AG10803 (cell line): ENCODE data around the gene CAMK1G.

Experiments
- DNase-seq: peaks from one replicate; pipeline ENCODE4 v3.0.0; 2010; ENCODE audit warnings: low read depth
- H3K4me3 ChIP-seq: 2 replicates; pipeline ENCODE4 v1.5.1; 2011; ENCODE audit warnings: mild to moderate bottlenecking, low read length, control low read depth
- CTCF ChIP-seq: conservative IDR thresholded peaks from 2 replicates; pipeline ENCODE4 v1.5.1; 2011; ENCODE audit warnings: mild to moderate bottlenecking, low read length, control low read depth, inconsistent platforms

CAMK1G gene

GRCh38 chr1:209657140-209657879 lies 73.8 kb downstream of the CAMK1G start:
- no peak for TF ChIP-seq CTCF
- DNase-seq: peak; percentile 79
- H3K4me3 ChIP-seq: no peak overlapping the region

- no peak overlapping the region for H3K4me3 ChIP-seq
- no peak for DNase-seq
- TF ChIP-seq CTCF: no peak
These were observed 74.4 kb downstream of the CAMK1G start for GRCh38 chr1:209657918-209658317.

DNA sequence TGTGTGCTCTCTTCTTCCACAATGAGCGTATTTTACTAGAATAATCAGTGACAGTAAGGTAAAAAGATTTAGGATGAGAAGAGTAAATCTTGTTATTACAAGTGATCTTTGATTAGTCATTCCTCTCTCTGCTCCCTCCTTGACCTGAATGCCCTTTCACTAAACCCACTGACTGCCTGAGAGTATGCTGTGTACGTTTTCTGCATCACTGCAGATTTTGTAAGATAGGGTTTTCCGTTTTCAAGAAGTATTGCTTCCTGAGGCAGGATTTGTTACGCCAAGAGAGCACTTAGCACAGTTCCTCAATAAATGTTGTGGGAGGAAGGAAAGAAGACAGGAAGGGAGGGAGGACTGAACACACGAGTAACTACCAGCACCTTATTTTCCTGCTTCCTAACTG lies 76.4 kb downstream of the CAMK1G start:
- peak; percentile 20 for DNase-seq
- TF ChIP-seq CTCF: no peak
- H3K4me3 ChIP-seq: no peak overlapping the region

DNA sequence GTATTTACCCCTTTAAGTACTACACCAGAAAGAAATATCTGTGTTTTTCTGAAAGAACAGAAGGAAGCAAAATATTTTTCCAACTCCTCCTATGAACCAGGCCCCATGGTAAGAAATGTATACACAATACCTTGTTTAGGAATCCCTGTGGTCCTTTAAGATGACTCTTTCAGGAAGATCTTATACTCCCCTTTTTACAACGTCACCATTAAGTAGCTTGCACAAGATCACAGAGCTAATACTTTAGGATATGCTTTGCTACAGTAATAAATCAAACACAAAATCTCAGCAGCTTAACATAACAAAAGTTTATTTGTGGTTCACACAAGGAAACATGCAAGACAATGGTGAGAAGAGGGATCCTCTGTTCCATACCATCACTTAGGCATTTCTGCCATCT lies 77.6 kb downstream of the CAMK1G start:
- TF ChIP-seq CTCF: no peak
- DNase-seq: no peak
- H3K4me3 ChIP-seq: no peak overlapping the region

- no peak for DNase-seq
- no peak overlapping the region for H3K4me3 ChIP-seq
- no peak for TF ChIP-seq CTCF
These were observed 79.4 kb downstream of the CAMK1G start for GRCh38 chr1:209662879-209663327.
